ENCODE data around the gene PCDH1.
A peak's percentile ranks its signal among the peaks of the same experiment; 100 is the strongest.
"Not testable (repeated sequence)": the region's sequence is repeated elsewhere in the genome, so short reads cannot be mapped to it uniquely, and the experiment has no call there.

Gene PCDH1

GRCh38 chr5:141898448-141899049, 20.3 kb upstream of the PCDH1 start:
- no peak for TF ChIP-seq YY1 (IDR thresholded peaks at IDR 0.05; ENCODE audit: insufficient read depth, insufficient read length)
- no peak for TF ChIP-seq SUZ12 (IDR thresholded peaks at IDR 0.05; ENCODE audit: extremely low read depth, insufficient read depth, insufficient read length)
- Histone ChIP-seq H3K4me1 (ENCODE audit: insufficient read depth, insufficient read length) (no peaks in the 10 kb centered on the region), H3K4me3 (ENCODE audit: insufficient read length, low read depth) (no peak overlapping the region), H3K9me3 (ENCODE audit: insufficient read depth, low read length) (no peaks in the 10 kb centered on the region), H3K36me3 (ENCODE audit: insufficient read depth, insufficient read length, low read length) (no peaks in the 10 kb centered on the region), H3K27me3 (ENCODE audit: insufficient read depth, insufficient read length) (no peaks in the 10 kb centered on the region), H3K9ac (ENCODE audit: insufficient read length, low read depth) (no peak overlapping the region)
- DNase-seq (ENCODE audit: low read depth, low spot score), result no peak

- H3K9ac ChIP-seq (ENCODE audit: insufficient read length, low read depth), result no peak overlapping the region
- no peaks in the 10 kb centered on the region for H3K36me3 ChIP-seq (ENCODE audit: insufficient read depth, insufficient read length, low read length)
- H3K27me3 ChIP-seq (ENCODE audit: insufficient read depth, insufficient read length), result no peaks in the 10 kb centered on the region
- no peaks in the 10 kb centered on the region for H3K9me3 ChIP-seq (ENCODE audit: insufficient read depth, low read length)
- no peak for TF ChIP-seq YY1 (IDR thresholded peaks at IDR 0.05; ENCODE audit: insufficient read depth, insufficient read length)
- no peak for TF ChIP-seq SUZ12 (IDR thresholded peaks at IDR 0.05; ENCODE audit: extremely low read depth, insufficient read depth, insufficient read length)
- no peak for TF ChIP-seq ZNF274 (IDR thresholded peaks at IDR 0.05; ENCODE audit: low read depth, low read length)
- H3K4me1 ChIP-seq (ENCODE audit: insufficient read depth, insufficient read length), result no peaks in the 10 kb centered on the region
- H3K4me3 ChIP-seq (ENCODE audit: insufficient read length, low read depth), result no peak overlapping the region
- DNase-seq (ENCODE audit: low read depth, low spot score), result no peak
Observed at GRCh38 chr5:141897425-141897824, 19.2 kb upstream of the PCDH1 start.

GRCh38 chr5:141890429-141890828, 12.2 kb upstream of the PCDH1 start:
- not testable (repeated sequence) for H3K36me3 ChIP-seq (ENCODE audit: insufficient read depth, insufficient read length, low read length); DNase-seq (ENCODE audit: low read depth, low spot score); H3K27me3 ChIP-seq (ENCODE audit: insufficient read depth, insufficient read length); H3K4me3 ChIP-seq (ENCODE audit: insufficient read length, low read depth); H3K9me3 ChIP-seq (ENCODE audit: insufficient read depth, low read length); H3K4me1 ChIP-seq (ENCODE audit: insufficient read depth, insufficient read length); H3K9ac ChIP-seq (ENCODE audit: insufficient read length, low read depth)

- no peak overlapping the region for H3K9ac ChIP-seq (ENCODE audit: insufficient read length, low read depth)
- H3K36me3 ChIP-seq (ENCODE audit: insufficient read depth, insufficient read length, low read length), result no peaks in the 10 kb centered on the region
- no peak for TF ChIP-seq SUZ12 (IDR thresholded peaks at IDR 0.05; ENCODE audit: extremely low read depth, insufficient read depth, insufficient read length)
- no peak for TF ChIP-seq YY1 (IDR thresholded peaks at IDR 0.05; ENCODE audit: insufficient read depth, insufficient read length)
- TF ChIP-seq ZNF274 (IDR thresholded peaks at IDR 0.05; ENCODE audit: low read depth, low read length), result no peak
- no peak overlapping the region for H3K4me3 ChIP-seq (ENCODE audit: insufficient read length, low read depth)
- no peaks in the 10 kb centered on the region for H3K9me3 ChIP-seq (ENCODE audit: insufficient read depth, low read length)
- no peak for DNase-seq (ENCODE audit: low read depth, low spot score)
- no peaks in the 10 kb centered on the region for H3K4me1 ChIP-seq (ENCODE audit: insufficient read depth, insufficient read length)
- no peaks in the 10 kb centered on the region for H3K27me3 ChIP-seq (ENCODE audit: insufficient read depth, insufficient read length)
Observed at GRCh38 chr5:141889282-141889871, 11.2 kb upstream of the PCDH1 start.

GRCh38 chr5:141883892-141884318, 5.7 kb upstream of the PCDH1 start:
- peak overlapping the region; percentile 29 for H3K9ac ChIP-seq (ENCODE audit: insufficient read length, low read depth)
- TF ChIP-seq YY1 (IDR thresholded peaks at IDR 0.05; ENCODE audit: insufficient read depth, insufficient read length) (no peak), SUZ12 (IDR thresholded peaks at IDR 0.05; ENCODE audit: extremely low read depth, insufficient read depth, insufficient read length) (no peak), ZNF274 (IDR thresholded peaks at IDR 0.05; ENCODE audit: low read depth, low read length) (no peak)
- DNase-seq (ENCODE audit: low read depth, low spot score), result no peak
- H3K36me3 ChIP-seq (ENCODE audit: insufficient read depth, insufficient read length, low read length), result no peaks in the 10 kb centered on the region
- H3K4me1 ChIP-seq (ENCODE audit: insufficient read depth, insufficient read length), result peaks cover 24% of the 10 kb centered on the region
- no peaks in the 10 kb centered on the region for H3K9me3 ChIP-seq (ENCODE audit: insufficient read depth, low read length)
- H3K27me3 ChIP-seq (ENCODE audit: insufficient read depth, insufficient read length), result peaks cover 15% of the 10 kb centered on the region
- peak overlapping the region; percentile 43 for H3K4me3 ChIP-seq (ENCODE audit: insufficient read length, low read depth)

GRCh38 chr5:141883184-141883891, 5.1 kb upstream of the PCDH1 start:
- no peak for TF ChIP-seq YY1 (IDR thresholded peaks at IDR 0.05; ENCODE audit: insufficient read depth, insufficient read length)
- no peak for TF ChIP-seq SUZ12 (IDR thresholded peaks at IDR 0.05; ENCODE audit: extremely low read depth, insufficient read depth, insufficient read length)
- TF ChIP-seq ZNF274 (IDR thresholded peaks at IDR 0.05; ENCODE audit: low read depth, low read length), result no peak
- peak overlapping the region; percentile 29 for H3K9ac ChIP-seq (ENCODE audit: insufficient read length, low read depth)
- H3K36me3 ChIP-seq (ENCODE audit: insufficient read depth, insufficient read length, low read length), result no peaks in the 10 kb centered on the region
- H3K4me1 ChIP-seq (ENCODE audit: insufficient read depth, insufficient read length), result peaks cover 24% of the 10 kb centered on the region
- peak overlapping the region; percentile 43 for H3K4me3 ChIP-seq (ENCODE audit: insufficient read length, low read depth)
- H3K27me3 ChIP-seq (ENCODE audit: insufficient read depth, insufficient read length), result peaks cover 15% of the 10 kb centered on the region
- no peaks in the 10 kb centered on the region for H3K9me3 ChIP-seq (ENCODE audit: insufficient read depth, low read length)
- DNase-seq (ENCODE audit: low read depth, low spot score), result peak; percentile 71

GRCh38 chr5:141882594-141883183, 4.5 kb upstream of the PCDH1 start:
- H3K9me3 ChIP-seq (ENCODE audit: insufficient read depth, low read length), result no peaks in the 10 kb centered on the region
- H3K4me1 ChIP-seq (ENCODE audit: insufficient read depth, insufficient read length), result peaks cover 24% of the 10 kb centered on the region
- H3K9ac ChIP-seq (ENCODE audit: insufficient read length, low read depth), result peak overlapping the region; percentile 74
- H3K27me3 ChIP-seq (ENCODE audit: insufficient read depth, insufficient read length), result peaks cover 15% of the 10 kb centered on the region
- peak overlapping the region; percentile 43 for H3K4me3 ChIP-seq (ENCODE audit: insufficient read length, low read depth)
- H3K36me3 ChIP-seq (ENCODE audit: insufficient read depth, insufficient read length, low read length), result no peaks in the 10 kb centered on the region
- no peak for DNase-seq (ENCODE audit: low read depth, low spot score)
- no peak for TF ChIP-seq YY1 (IDR thresholded peaks at IDR 0.05; ENCODE audit: insufficient read depth, insufficient read length)
- TF ChIP-seq SUZ12 (IDR thresholded peaks at IDR 0.05; ENCODE audit: extremely low read depth, insufficient read depth, insufficient read length), result no peak
- TF ChIP-seq ZNF274 (IDR thresholded peaks at IDR 0.05; ENCODE audit: low read depth, low read length), result no peak

All from NT2/D1 (cell line).